NOMO-1 (cell line): ENCODE data around the gene FBXL7.

Experiments
- DNase-seq, 2 experiments: peaks; one replicate each; lab custom pipeline; 2025; ENCODE audit not compliant: unreplicated experiment in 2 of 2; lab: John Stamatoyannopoulos, UW

FBXL7 gene

DNA sequence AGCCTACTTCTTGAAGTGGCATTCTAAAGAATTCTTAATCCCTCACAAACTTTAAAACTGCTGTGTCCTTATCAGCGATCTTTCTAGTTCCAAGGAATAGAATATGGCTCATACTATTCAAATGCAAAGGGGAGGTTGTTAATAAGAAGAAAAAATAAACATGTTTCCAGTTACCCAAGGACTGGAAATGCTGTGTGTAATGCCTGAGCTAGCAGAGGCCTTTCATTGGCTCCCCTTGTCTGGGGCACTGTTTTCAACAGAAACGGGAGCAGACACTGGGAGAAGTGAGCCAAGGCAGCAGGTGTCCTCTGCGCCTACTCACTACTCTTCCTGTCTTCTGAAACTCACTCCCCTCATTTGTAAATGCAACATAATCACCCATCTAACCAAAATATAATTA, 426.6 kb downstream of the FBXL7 start:
- DNase-seq = no peak

DNA sequence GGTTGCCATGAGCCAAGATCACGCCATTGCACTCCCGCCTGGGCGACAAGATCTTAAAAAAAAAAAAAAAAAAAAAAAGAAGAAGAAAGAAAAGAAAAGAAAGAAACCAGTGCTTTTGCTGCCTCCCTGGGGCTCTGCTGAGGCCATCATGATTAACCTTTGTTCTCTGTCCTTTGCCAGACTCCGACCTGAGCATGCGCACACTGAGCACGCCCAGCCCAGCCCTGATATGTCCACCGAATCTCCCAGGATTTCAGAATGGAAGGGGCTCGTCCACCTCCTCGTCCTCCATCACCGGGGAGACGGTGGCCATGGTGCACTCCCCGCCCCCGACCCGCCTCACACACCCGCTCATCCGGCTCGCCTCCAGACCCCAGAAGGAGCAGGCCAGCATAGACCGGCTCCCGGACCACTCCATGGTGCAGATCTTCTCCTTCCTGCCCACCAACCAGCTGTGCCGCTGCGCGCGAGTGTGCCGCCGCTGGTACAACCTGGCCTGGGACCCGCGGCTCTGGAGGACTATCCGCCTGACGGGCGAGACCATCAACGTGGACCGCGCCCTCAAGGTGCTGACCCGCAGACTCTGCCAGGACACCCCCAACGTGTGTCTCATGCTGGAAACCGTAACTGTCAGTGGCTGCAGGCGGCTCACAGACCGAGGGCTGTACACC, 427.9 kb downstream of the FBXL7 start:
- no peak for DNase-seq

DNA sequence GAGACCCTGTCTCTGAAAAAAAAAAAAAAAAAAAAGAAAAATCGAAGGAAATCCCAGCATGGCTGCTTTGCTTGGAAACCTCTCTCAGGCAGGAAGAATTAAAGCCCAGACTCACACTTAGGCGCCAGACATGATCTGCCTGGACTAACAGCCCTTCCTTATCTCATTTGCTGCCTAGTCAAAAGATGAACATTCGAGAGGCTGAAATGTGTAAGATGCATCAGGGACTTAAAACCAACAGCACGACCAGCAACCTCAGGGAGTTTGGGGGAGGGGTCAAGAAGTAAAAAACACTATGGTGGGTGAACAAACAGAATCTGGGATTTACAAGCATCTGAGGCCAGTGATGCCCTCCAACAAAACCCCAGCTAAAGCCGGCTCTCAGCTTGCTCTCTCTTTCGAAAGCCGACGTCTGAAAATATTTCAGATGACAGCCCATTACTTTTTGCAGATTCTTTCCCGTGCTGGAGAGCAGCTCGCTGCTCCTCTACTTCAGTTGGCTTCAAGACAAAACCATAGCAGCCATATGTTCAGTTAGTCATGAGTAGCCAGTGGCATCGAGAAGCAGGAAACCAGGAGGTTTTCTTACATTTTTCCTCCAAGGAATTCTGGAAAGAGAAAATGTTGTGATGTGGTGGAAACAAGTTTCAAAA, 429.8 kb downstream of the FBXL7 start:
- no peak for DNase-seq

DNA sequence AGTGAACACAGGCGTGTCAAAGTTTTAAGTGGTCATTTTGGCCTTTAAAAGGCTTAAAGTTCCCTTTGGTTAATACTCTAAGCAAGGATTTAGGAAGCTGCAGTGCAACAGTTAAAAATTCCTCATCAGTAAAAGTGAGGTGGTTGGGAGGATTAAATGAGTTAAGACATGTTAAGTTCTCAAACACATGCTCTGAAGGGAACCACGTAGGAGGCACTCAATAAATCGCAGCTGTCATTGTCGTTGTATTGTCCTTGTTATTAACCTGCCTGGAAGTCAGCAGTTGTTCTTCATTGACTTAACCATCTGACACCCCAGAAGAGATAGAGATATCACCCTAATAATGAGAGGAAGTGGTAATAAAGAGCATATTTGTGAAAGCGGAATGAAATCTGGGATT, 432.1 kb downstream of the FBXL7 start:
- no peak for DNase-seq

DNA sequence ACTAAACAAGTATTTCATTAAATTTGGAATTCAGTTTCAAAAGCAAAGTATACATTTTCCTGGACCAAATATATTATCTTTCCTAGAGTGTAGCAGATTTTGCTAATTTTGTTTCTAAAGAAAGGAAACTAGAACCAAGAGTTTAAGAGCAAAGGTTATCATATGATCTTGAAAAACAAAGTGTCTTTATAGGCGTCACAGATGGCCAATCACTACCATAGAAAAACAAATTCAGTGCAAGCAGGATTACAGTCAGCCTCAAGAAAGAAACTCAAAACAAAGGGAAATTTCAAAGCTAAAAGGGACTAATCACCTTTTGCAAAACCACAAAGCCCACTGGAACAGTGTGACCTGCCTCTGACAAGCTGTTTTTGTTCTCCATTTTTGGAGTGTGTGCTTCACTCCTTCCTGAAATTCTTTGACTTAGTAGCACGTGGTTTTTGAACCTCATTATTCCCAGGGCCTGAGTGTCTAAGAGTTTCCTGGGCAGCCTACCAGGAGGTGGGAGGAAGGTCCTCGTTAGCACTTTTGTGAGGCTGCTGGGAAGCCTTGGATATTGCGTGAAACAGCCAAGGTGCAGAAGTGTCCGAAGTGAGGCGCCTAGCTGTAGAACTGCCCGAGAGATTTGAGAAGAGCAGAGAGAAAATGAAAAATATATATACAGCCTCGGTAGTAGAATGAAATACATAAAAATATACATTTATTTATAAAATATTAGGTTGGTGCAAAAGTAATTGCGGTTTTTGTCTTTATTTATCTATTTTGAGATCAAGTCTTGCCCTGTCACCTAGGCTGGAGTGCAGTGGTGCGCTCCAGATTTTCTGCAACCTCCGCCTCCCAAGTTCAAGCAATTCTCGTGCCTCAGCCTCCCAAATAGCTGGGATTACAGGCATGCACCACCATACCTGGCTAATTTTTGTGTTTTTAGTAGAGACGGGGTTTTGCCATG, 433.6 kb downstream of the FBXL7 start:
- no peak for DNase-seq

DNA sequence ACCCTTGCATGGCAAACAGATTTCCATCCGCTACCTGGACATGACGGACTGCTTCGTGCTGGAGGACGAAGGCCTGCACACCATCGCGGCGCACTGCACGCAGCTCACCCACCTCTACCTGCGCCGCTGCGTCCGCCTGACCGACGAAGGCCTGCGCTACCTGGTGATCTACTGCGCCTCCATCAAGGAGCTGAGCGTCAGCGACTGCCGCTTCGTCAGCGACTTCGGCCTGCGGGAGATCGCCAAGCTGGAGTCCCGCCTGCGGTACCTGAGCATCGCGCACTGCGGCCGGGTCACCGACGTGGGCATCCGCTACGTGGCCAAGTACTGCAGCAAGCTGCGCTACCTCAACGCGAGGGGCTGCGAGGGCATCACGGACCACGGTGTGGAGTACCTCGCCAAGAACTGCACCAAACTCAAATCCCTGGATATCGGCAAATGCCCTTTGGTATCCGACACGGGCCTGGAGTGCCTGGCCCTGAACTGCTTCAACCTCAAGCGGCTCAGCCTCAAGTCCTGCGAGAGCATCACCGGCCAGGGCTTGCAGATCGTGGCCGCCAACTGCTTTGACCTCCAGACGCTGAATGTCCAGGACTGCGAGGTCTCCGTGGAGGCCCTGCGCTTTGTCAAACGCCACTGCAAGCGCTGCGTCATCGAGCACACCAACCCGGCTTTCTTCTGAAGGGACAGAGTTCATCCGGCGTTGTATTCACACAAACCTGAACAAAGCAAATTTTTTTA, 436.7 kb downstream of the FBXL7 start:
- no peak for DNase-seq

DNA sequence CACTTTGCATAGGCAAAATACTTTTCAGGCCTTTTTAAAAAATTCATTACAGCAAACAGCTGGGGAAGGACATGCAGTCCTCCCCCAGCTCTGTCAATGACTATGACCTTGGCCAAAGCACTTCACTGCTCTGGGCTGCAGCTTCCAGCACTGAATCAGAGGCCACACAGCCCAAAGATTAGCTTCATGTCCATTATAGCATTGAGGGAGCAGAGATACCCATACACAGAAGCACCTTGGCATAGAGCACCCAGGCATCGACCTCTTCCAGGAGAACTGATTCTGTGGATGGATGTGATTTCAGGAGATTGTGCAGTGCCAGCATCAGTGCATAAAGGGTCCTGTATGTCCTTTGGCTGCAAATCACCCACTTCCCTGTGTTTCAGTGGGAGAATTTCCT, 437.7 kb downstream of the FBXL7 start:
- no peak for DNase-seq

DNA sequence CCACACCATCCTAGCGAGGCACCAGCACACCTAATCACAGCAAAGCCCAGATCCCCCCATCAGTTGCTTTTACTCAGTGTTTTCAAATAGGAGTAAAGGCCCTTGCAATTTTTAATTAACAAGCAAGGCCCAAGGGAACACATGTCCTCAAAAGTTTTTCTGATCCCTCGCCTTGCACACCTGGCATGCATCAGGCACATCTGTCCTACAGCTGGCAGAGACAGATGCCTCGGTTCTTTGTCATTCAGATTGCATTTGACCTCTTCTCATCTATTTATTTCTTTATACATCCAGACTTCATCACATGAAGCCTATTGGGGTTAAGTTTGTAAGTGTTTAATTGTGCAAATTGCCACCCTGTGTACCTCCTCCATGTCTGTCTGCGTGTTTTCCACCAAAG, 438.2 kb downstream of the FBXL7 start:
- no peak for DNase-seq

DNA sequence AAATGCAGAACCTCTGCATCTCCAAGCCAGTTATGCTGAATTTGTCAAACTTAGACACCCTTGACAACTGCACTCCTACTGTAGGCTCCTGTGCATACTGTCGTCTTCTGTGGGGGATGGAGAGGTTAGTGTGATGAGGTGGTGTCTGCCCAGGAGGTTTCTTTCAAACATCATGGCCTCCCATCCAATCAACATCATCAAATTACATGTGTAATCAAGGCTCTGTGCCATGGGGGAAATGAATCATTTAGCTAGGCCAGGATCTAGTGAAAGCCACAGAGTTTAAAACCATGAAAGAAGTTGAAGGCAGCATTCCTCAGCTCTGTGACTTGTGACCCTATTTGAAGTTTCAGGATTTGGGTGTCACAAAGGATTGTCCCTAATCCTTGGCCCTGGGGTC, 439.0 kb downstream of the FBXL7 start:
- no peak for DNase-seq

DNA sequence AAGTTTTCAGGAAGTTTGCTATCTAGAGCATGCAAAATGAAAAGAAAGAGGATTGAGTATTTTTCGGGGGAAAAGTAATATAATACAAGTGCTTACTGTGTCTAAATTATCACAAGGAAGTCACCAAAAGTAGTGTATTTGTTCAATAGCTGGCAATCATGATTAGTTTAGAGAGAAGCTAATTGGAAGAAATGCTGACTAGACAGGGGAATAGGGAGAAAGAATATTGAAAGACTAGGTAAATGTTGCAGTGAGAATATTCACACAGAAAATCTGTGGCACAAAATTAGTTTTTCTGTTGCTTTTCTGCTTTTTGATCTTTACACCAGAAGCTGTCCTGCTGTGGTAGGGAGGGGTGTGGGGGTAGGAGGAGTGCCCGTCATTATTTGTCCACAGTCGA, 440.9 kb downstream of the FBXL7 start:
- no peak for DNase-seq

DNA sequence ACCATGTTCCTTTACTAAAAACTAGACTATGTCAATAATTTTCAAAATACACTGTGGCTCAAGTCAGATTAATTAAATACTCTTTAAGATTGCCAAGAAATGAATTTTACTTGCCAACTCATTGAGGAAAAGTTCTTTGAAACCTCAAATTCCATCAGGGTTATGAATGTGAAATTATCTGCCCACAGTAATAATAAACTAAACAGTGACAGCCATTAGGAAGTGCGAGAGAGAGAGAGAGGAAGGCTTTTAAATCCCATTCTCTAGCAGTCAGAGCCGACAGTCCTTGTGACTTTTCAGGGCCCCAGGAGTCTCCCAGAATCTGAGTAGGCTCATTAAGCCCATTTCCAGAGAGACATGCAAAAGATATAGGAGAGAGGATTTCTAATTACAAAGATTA, 443.5 kb downstream of the FBXL7 start:
- DNase-seq = no peak

DNA sequence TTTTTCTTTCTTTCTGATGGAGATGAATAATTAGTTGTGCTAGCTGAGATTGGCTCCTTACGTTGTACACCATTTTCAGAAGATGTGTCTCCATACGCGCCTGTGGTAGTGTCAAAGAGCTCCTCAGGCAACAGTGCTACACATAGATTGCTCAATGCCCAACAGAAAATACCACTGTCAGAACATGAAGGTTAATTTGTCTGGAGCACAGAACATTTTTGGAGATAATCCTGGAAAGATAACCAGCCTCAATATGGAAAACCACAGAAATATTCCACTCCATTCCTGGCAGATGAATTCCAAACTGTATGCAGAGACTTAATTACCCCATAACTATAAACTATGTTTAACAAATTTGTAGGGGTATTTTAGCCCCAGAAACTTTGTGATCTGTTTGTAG, 446.0 kb downstream of the FBXL7 start:
- DNase-seq = no peak

DNA sequence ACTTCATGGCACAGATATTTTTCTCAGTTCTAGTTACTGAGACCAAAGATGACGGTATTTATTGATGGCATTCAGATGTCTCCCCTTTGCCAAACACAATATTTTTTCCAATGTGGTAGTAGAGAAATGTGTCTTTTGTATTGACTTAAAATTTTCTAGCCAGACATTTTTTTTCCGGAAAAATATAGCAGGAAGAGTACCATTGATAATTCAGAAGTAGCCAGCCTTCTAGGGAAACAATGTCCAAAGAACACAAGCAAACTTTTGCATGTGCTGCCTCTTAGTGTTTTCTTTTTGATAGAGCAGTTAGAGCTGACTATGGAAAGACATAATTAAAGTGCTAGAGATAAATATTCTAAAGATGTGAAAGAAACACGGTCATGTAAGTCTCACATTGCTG, 448.2 kb downstream of the FBXL7 start:
- DNase-seq = no peak

DNA sequence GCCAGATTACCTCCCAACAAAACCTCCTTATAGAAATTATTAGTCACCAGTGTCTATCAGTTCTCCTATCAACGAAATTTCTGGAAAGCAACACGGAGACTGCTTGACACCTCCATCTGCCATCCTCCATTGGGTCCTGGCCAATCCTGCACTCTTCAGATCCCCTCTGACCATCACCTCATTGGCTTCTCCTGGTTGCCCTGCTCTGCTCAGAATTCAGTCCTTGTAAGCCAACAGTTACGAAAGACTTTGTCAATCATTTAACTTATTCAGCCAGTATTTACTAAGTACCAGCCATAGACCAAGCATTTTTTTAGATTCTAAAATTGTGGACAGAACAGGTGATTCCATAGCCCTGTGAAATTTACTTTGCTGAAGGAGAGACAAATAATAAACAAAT, 451.1 kb downstream of the FBXL7 start:
- no peak for DNase-seq

DNA sequence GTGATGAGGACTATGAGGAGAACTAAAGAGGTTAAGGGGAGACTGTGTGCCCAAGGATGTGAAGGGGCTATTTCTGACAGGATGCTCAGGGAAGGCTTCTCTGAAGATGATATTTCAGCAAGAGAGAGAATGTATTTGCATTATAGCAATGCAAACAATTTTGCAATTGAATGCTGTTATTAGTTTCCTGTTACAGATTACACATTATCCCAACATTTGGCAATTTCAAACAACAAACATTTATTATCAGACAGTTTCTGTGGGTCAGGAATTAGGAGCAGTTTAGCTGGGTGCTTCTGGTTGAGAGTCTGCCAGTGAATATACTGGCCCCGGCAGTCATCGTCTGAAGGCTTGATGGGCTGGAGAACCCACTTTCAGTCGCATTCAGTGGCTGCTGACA, 451.6 kb downstream of the FBXL7 start:
- no peak for DNase-seq

DNA sequence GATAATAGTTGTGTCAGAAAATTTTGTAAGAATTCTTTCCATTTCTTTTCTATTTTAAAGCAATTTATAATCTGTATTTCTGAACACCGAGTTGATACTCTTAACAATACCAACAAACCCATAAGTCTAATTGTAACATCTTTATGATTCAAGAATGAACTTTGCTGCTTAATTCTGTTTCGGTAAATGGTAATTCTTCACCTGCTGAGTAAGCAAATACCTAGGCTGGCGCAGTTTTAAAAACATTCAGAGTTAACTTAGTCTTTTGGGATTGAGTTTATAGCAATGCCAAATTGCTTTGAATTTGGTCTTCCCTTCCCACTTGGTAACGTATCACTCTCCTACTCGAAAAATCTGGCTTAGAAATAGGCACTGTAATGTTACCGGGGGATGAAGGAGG, 456.6 kb downstream of the FBXL7 start:
- DNase-seq = no peak

DNA sequence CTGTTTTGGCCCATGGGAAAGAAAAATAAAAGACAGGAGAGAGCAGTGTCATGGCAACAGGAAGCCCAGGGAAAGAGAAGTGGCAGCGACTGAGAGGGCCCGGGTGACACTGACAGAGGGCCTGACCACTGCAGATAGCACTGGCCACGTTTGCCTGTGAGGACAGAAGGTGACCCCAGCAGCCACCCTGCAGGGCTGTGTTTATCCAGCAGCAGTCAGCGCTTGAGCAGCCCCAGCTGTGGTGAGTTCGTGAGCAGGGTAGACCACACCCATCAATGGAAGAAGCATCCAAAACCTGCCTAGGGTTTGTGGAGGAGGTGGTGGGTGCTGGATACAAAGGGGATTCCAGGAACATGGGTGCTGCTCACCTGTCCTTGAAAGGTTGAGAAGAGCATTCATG, 457.1 kb downstream of the FBXL7 start:
- DNase-seq = no peak

DNA sequence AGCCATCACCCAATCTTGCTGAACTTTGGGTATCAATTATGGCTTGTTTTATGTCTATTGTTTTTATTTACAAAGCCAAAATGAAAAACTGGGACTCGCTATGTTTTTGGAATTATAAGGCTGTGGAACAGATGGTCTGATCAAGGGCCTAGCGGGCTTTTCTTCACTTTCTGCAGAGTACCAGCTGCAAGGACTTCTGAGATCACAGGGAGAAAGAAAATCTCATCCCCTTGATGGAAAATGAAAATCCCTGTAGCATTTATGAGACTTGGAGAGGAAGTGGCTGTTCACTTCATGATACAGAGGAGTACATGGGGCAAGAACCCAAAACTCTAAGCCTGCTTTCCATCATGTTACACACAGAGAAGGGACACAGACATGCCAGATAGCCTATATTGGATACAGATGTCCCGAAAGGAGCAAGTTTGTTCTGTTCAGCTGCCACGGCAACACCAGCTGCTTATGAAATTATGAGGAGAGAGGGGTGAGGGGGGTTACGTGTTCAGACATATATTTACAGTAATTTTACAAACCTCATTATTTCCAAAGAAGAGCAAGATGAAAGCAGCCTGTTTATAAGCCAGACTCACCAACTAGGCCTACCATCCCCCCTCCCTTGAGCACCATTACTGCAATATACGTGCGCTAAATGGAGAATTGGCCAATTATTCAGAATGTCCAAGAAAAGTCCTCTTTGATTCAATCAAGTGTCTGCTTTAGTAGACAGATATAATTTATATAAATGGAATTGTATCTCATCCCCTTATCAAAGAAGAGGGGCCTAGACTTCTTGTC, 459.6 kb downstream of the FBXL7 start:
- no peak for DNase-seq

DNA sequence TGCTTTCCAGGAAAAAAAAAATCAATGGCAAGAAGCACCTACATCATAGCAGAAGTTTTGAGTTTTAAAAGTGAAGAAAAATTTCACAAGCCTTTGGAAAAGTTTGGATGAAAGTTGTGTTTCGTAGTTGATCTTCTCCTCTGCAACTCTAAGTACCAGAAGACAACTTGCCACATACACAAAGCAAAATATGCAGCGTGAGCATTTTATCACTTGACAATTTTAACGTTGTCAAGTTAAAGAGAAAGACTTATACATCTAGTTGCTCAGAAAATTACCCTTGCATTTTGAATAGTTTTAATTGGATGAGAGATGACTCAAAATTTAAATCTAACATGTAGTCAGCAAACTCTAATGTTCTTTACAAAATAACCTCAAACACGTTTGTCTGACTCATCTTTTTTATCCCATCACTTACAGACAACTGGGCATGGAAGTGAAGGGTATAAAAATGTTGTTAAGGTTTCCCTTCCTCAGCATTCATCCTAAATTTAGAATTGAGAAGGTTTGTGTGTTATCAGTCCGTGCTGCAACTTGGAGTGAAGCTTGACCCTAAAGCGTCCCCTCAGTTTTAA, 466.2 kb downstream of the FBXL7 start:
- no peak for DNase-seq

DNA sequence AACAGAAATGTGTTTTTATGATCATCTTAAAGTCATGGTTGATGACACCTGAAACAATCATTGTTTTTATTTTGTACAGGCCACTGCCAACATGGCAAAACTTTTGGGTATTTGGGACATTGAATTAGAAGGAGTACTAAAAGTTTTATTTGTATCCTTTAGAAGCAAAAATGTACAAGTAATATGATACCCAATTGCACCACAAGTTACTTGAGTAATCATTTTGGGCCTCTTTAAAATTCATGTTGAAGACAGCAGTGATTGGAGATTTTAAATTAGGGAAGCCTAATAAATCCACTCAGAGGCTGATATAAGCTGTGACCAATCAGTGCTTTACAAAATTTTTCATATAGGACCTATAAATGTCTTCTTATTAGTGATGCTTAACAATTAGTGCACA, 466.7 kb downstream of the FBXL7 start:
- no peak for DNase-seq
